C4-2B (cell line): ENCODE results near the gene LRSAM1.

Source experiments
- ZFX ChIP-seq: fragments of 450-650 bp; IDR thresholded peaks from 2 replicates; pipeline ENCODE4 v1.6.1; 2017
- TF ChIP-seq, protein P1 (sequence below): fragments of 450-650 bp; conservative IDR thresholded peaks from 2 replicates; pipeline ENCODE4 v1.5.1; 2017; ENCODE audit warnings: mild to moderate bottlenecking

- TF ChIP-seq, protein P1, sequence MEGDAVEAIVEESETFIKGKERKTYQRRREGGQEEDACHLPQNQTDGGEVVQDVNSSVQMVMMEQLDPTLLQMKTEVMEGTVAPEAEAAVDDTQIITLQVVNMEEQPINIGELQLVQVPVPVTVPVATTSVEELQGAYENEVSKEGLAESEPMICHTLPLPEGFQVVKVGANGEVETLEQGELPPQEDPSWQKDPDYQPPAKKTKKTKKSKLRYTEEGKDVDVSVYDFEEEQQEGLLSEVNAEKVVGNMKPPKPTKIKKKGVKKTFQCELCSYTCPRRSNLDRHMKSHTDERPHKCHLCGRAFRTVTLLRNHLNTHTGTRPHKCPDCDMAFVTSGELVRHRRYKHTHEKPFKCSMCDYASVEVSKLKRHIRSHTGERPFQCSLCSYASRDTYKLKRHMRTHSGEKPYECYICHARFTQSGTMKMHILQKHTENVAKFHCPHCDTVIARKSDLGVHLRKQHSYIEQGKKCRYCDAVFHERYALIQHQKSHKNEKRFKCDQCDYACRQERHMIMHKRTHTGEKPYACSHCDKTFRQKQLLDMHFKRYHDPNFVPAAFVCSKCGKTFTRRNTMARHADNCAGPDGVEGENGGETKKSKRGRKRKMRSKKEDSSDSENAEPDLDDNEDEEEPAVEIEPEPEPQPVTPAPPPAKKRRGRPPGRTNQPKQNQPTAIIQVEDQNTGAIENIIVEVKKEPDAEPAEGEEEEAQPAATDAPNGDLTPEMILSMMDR, result no peak
- no peak for TF ChIP-seq ZFX
Observed at GRCh38 chr9:127415657-127416056, 35.7 kb upstream of the LRSAM1 start.
